Activated CD4-positive, alpha-beta T cell treated with anti-CD3 and anti-CD28 coated beads, Interleukin-2, amount 10 ng/mL, durations not matched to agents 7 days and 5 days (primary cell): ENCODE results near the gene LAYN. TPM values are rescaled to one million over a fixed set of nuclear protein-coding genes. Genes with fewer than 3 reads are reported as not detected.

Experiments used
- CTCF ChIA-PET: fragments of 350-600 bp; sonication (Branson Sonifier 250); formaldehyde crosslinking; loops from one replicate; lab custom pipeline; 2021; ENCODE audit warnings: antibody characterized with exemption; lab: Charles Lee
- POLR2A ChIA-PET: fragments of 350-600 bp; sonication (Branson Sonifier 250); formaldehyde crosslinking; loops from one replicate; lab custom pipeline; 2021; ENCODE audit warnings: antibody characterized with exemption; lab: Charles Lee
- DNase-seq: peaks from one replicate; pipeline ENCODE4 v3.0.0-alpha.2; 2020
- H3K27ac Mint-ChIP-seq: one replicate; pipeline ENCODE4 v1.8.0; 2021; ENCODE audit warnings: mild to moderate bottlenecking, moderate library complexity, mixed read lengths
- H3K27me3 Mint-ChIP-seq: one replicate; pipeline ENCODE4 v1.8.0; 2021; ENCODE audit warnings: mixed read lengths
- H3K36me3 Mint-ChIP-seq: one replicate; pipeline ENCODE4 v1.8.0; 2021; ENCODE audit warnings: low read depth, mixed read lengths
- H3K4me1 Mint-ChIP-seq: one replicate; pipeline ENCODE4 v1.8.0; 2021; ENCODE audit warnings: mixed read lengths
- H3K4me3 Mint-ChIP-seq: one replicate; pipeline ENCODE4 v1.8.0; 2021; ENCODE audit warnings: mild to moderate bottlenecking, moderate library complexity, mixed read lengths
- H3K9me3 Mint-ChIP-seq: one replicate; pipeline ENCODE4 v1.8.0; 2021; ENCODE audit warnings: mixed read lengths
- microRNA-seq: library from miRNA; unstranded; fragments of <30 nt; microRNA quantifications from one replicate; pipeline ENCODE4 v1.2.0, GENCODE V29; 2021; ENCODE audit warnings: borderline microRNAs expressed, borderline replicate concordance
- total RNA-seq, 2 experiments: library from RNA; stranded (reverse); gene quantifications; one replicate each; pipeline ENCODE4 v1.2.3, GENCODE V29; 2021

Gene LAYN
- total RNA-seq, 2 experiments from 2014 or later: 0.71 to 0.89 TPM

DNA sequence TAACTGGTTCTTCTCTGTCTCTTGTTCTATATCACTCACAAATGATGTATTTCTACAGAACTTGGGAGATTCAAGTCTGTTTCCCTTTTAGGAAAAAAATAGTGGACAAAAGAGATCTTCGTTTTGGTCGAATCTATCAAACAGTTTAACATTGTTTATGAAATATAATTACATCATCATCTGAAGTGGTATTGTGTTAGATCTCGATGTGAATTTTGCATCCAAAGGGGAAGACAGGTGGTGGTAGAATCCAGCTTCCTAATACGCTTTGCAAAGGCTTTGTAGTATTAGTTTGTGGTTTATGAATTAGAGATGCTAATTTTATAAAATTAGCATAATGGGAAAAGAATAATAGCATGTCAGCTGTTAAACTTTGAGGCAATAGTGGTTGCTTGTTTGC, 65.2 kb downstream of the LAYN start:
- Mint-ChIP-seq H3K4me1 (peaks cover 27% of the 10 kb centered on the region), H3K4me3 (no peak overlapping the region), H3K9me3 (no peaks in the 10 kb centered on the region), H3K27ac (no peak overlapping the region), H3K36me3 (peaks cover 2% of the 10 kb centered on the region), H3K27me3 (no peaks in the 10 kb centered on the region)
- ChIA-PET CTCF (no interaction called here), POLR2A (no interaction called here)
- no peak for DNase-seq

DNA sequence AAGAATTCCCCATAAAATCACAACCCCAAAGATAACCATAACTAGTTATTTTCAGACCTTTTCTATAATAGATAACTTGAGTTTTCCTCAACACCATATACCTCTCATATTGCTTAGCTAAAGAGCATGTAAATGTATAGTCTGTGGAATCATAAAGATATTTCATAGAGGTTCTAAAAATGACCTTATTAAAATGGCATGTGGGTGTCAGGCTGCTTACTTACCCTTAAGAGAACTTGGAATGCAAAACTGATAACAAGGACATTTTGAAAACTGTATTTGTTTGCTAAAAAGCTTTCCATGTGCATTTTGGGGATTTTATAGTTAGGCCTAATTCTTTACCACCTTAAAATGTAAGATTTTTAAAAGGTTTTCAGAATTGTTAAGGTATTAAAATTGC, 66.5 kb downstream of the LAYN start:
- H3K9me3 Mint-ChIP-seq: no peaks in the 10 kb centered on the region
- peaks cover 20% of the 10 kb centered on the region for H3K4me1 Mint-ChIP-seq
- H3K27ac Mint-ChIP-seq: no peak overlapping the region
- ChIA-PET CTCF (no interaction called here), POLR2A (no interaction called here)
- H3K36me3 Mint-ChIP-seq: peaks cover 2% of the 10 kb centered on the region
- no peak overlapping the region for H3K4me3 Mint-ChIP-seq
- no peak for DNase-seq
- H3K27me3 Mint-ChIP-seq: no peaks in the 10 kb centered on the region

DNA sequence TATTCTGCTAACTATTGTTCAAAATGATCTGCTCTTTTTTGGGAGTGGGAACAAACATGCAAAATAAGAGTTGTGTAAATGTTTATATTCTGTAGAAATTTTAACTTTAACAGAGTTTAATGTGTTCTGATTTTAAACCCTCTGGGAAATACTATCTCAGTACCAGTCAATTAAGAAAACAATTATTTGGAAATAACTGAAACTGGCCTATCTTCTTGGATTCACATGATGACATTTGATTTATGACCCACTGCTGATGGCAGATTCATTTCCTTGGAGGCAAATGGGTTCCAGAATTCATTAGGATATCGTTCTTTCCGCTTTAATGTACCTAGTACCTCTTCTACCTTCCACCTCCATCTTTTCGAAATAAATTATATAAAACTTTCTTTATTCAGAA, 67.2 kb downstream of the LAYN start:
- ChIA-PET CTCF (no interaction called here), POLR2A (no interaction called here)
- no peaks in the 10 kb centered on the region for H3K27me3 Mint-ChIP-seq
- peaks cover 20% of the 10 kb centered on the region for H3K4me1 Mint-ChIP-seq
- no peak overlapping the region for H3K27ac Mint-ChIP-seq
- H3K9me3 Mint-ChIP-seq: no peaks in the 10 kb centered on the region
- peaks cover 2% of the 10 kb centered on the region for H3K36me3 Mint-ChIP-seq
- no peak for DNase-seq
- H3K4me3 Mint-ChIP-seq: no peak overlapping the region

Small RNA genes lying within 50 kb of the gene (microRNA-seq; reads per million reads assigned to microRNA genes)
- gene MIR34B (3.2 reads per million, percentile 19 among the genes with 10 or more reads in this experiment), gene MIR34C (14.1 reads per million, percentile 45 among the genes with 10 or more reads in this experiment)

Other genes starting within 250 kb of the LAYN start
- not detected for gene POU2AF3, start 242.2 kb upstream of the LAYN start, total RNA-seq
- 1 to 10 TPM; 1.6 to 2.4 TPM for gene POU2AF1, start 161.4 kb upstream of the LAYN start, total RNA-seq
- gene BTG4, start 28.3 kb upstream of the LAYN start, total RNA-seq: not detected
- gene HOATZ, start 25.9 kb upstream of the LAYN start, total RNA-seq: not detected
- 1 to 10 TPM; 8.2 to 9.6 TPM for gene SIK2, start 61.7 kb downstream of the LAYN start, total RNA-seq
- gene PPP2R1B, start 225.7 kb downstream of the LAYN start, total RNA-seq: 10 to 100 TPM; 44.7 to 50.2 TPM